K562 (cell line): ENCODE results near the gene STX1B. TPM values are rescaled to one million over a fixed set of nuclear protein-coding genes. Genes with fewer than 3 reads are reported as not detected.

Experiments used
- BDP1 ChIP-seq: IDR thresholded peaks from 3 replicates; pipeline ENCODE4 v1.6.1; 2011; ENCODE audit not compliant: insufficient read length, insufficient read depth
- BRCA1 ChIP-seq, 2 experiments: fragments of 450-650 bp in 1 of 2; sonication (generic) in 1 of 2; formaldehyde crosslinking in 1 of 2; IDR thresholded peaks; 2 replicates each; pipeline versions ENCODE4 v1.5.0 to v1.6.1; 2017 to 2020; ENCODE audit warnings: mild to moderate bottlenecking in 1 of 2, missing genetic modification reagents in 1 of 2
- BRD4 ChIP-seq: fragments of 200-600 bp; sonication (generic); IDR thresholded peaks from 2 replicates; pipeline ENCODE4 v1.6.1; 2017; ENCODE audit warnings: inconsistent platforms
- CBX1 ChIP-seq: sonication (generic); IDR thresholded peaks from 2 replicates; pipeline ENCODE4 v1.6.1; 2016; ENCODE audit warnings: antibody characterized with exemption, low read depth, mild to moderate bottlenecking
- DNMT1 ChIP-seq: fragments of 450-650 bp; IDR thresholded peaks from 2 replicates; pipeline ENCODE4 v1.6.1; 2016; ENCODE audit warnings: antibody characterized with exemption, mild to moderate bottlenecking
- KLF6 ChIP-seq: fragments of 250-450 bp; sonication (Bioruptor Pico); IDR thresholded peaks from 2 replicates; pipeline ENCODE4 v1.4.0; 2020; ENCODE audit warnings: mild to moderate bottlenecking, moderate library complexity, borderline replicate concordance
- MAFG ChIP-seq: fragments of 450-650 bp; conservative IDR thresholded peaks from 2 replicates; pipeline ENCODE4 v1.6.1; 2016; ENCODE audit warnings: missing genetic modification characterization, missing compliant biosample characterization
- MECOM ChIP-seq: fragments of 250-450 bp; sonication (Bioruptor Pico); IDR thresholded peaks from 2 replicates; pipeline ENCODE4 v1.8.0; 2022; ENCODE audit warnings: inconsistent platforms
- TFAM ChIP-seq: fragments of 250-450 bp; sonication (Bioruptor Pico); conservative IDR thresholded peaks from 2 replicates; pipeline ENCODE4 v1.5.0; 2021; ENCODE audit warnings: mild to moderate bottlenecking, moderate library complexity
- ZBTB7A ChIP-seq: IDR thresholded peaks from 2 replicates; pipeline ENCODE4 v1.6.1; 2011; ENCODE audit warnings: low read depth, mild to moderate bottlenecking, low read length, moderate library complexity, borderline replicate concordance; ENCODE audit not compliant: control insufficient read depth
- ZNF197 ChIP-seq: fragments of 200-800 bp; sonication (Bioruptor generic); IDR thresholded peaks from 2 replicates; pipeline ENCODE4 v1.6.1; 2016; ENCODE audit warnings: low read depth, missing genetic modification characterization, missing compliant biosample characterization
- ZNF79 ChIP-seq: fragments of 250-450 bp; sonication (Bioruptor Pico); IDR thresholded peaks from 2 replicates; pipeline ENCODE4 v1.4.0; 2020; ENCODE audit warnings: low read depth, mild to moderate bottlenecking, moderate library complexity
- polyA plus RNA-seq, 8 experiments: library from polyadenylated mRNA; depleted of rRNA in 4 of 8; stranded (reverse) in 5 of 8; unstranded in 3 of 8; fragments of >200 nt; fragmentation: Nextera tagmentation in 2 of 8; fragmentation: Illumina TruSeq in 1 of 8; extraction: Ambion mirVana in 2 of 8; extraction: Trizol in 1 of 8; gene quantifications; 2 replicates each; pipeline versions ENCODE4 v1.2.1 to v1.2.3, GENCODE V29; 2011 to 2014; ENCODE audit warnings: inconsistent platforms in 1 of 8, missing spikeins in 1 of 8
- total RNA-seq, 7 experiments: library from RNA; depleted of rRNA in 6 of 7; stranded (reverse); fragments of >200 nt in 6 of 7; fragmentation: Illumina TruSeq in 2 of 7; extraction: Trizol in 2 of 7; gene quantifications; 2 replicates each; pipeline versions ENCODE4 v1.2.1 to v1.2.3, GENCODE V29; 2011 to 2021; ENCODE audit warnings: low replicate concordance in 1 of 7
- TF ChIP-seq, protein P1 (sequence below), 3 experiments: fragments of 200-800 bp in 1 of 3; fragments of 250-450 bp in 1 of 3; fragments of 450-650 bp in 1 of 3; sonication (Bioruptor Pico) in 1 of 3; sonication (Bioruptor generic) in 1 of 3; formaldehyde crosslinking in 1 of 3; IDR thresholded peaks; 2 replicates each; pipeline versions ENCODE4 v1.6.1 to v1.8.0; 2016 to 2022; ENCODE audit warnings: mild to moderate bottlenecking in 2 of 3, missing genetic modification characterization in 2 of 3, missing compliant biosample characterization in 1 of 3, moderate library complexity in 1 of 3
- TF ChIP-seq, protein P2 (sequence below): sonication (generic); formaldehyde crosslinking; IDR thresholded peaks from 2 replicates; pipeline ENCODE4 v1.8.0; 2022; ENCODE audit warnings: missing genetic modification reagents, mild to moderate bottlenecking, moderate library complexity, borderline replicate concordance
- TF ChIP-seq, protein P3 (sequence below): fragments of 450-650 bp; IDR thresholded peaks from 2 replicates; pipeline ENCODE4 v1.6.1; 2018; ENCODE audit not compliant: partially characterized antibody
- TF ChIP-seq, protein P4 (sequence below), 2 experiments: fragments of 450-650 bp; IDR thresholded peaks; 2 replicates each; pipeline ENCODE4 v1.6.1; 2016

Gene STX1B
- total and polyA plus RNA-seq, 9 of the 15 experiments (the other 6 are each of a cell fraction or from before 2014, with no cell fraction given) = 0.07 to 2.5 (median 0.86) TPM

DNA sequence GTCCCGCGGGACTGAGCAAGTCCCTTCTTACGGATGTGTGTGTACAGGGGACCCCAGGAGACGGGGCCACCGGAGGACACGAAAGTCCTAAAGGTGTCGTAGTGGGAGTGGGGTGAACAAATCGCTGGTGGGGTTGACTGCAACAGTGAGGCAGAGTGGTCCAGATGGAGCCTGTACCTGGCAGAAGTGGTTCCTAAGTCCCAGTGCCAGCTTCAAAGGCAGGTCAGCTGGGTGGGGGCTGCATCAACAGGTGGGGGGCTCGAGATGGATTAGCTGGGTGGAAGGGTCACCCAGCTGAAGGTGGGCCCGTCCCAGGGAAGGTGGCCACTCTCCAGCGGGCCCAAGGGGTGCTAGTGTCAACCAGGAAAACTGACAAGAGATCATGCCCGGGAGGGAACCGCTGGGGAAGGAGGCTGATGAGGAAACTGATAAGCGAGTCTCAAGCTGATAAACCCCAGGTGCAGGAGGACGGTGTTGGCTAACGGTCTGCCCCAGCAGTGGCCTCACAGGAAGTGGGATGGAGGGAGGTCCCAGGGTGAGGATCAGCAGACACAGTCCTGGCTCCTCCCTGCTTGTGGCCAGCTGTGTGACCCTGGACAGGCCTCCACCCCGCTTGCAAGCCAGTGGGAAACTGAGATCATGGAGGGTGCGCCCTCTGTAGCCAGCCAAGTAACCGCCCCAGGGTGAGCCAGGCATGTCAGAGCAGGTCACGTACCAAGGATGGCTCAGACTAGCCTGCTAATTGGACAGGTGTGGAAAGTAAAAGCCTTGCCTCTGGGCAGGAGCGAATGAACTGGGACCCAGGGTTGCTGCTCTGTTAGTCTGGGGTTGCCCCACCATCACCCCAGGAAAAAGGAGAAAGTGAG, 60.6 kb downstream of the STX1B start (continued):
- TF ChIP-seq, protein P1, sequence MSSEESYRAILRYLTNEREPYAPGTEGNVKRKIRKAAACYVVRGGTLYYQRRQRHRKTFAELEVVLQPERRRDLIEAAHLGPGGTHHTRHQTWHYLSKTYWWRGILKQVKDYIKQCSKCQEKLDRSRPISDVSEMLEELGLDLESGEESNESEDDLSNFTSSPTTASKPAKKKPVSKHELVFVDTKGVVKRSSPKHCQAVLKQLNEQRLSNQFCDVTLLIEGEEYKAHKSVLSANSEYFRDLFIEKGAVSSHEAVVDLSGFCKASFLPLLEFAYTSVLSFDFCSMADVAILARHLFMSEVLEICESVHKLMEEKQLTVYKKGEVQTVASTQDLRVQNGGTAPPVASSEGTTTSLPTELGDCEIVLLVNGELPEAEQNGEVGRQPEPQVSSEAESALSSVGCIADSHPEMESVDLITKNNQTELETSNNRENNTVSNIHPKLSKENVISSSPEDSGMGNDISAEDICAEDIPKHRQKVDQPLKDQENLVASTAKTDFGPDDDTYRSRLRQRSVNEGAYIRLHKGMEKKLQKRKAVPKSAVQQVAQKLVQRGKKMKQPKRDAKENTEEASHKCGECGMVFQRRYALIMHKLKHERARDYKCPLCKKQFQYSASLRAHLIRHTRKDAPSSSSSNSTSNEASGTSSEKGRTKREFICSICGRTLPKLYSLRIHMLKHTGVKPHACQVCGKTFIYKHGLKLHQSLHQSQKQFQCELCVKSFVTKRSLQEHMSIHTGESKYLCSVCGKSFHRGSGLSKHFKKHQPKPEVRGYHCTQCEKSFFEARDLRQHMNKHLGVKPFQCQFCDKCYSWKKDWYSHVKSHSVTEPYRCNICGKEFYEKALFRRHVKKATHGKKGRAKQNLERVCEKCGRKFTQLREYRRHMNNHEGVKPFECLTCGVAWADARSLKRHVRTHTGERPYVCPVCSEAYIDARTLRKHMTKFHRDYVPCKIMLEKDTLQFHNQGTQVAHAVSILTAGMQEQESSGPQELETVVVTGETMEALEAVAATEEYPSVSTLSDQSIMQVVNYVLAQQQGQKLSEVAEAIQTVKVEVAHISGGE (CRISPR knock-in tag; IDR thresholded peaks at IDR 0.05) = no peak; a peak in 1 of 6 replicates
- peak; percentile 26; the same call in 1 of the 2 replicates for TF ChIP-seq ZBTB7A
- no peak for TF ChIP-seq DNMT1
- peak; percentile 15; the same call in 1 of the 2 replicates for TF ChIP-seq KLF6
- TF ChIP-seq CBX1 = peak; percentile 89; the same call in 1 of the 2 replicates
- TF ChIP-seq, protein P2, sequence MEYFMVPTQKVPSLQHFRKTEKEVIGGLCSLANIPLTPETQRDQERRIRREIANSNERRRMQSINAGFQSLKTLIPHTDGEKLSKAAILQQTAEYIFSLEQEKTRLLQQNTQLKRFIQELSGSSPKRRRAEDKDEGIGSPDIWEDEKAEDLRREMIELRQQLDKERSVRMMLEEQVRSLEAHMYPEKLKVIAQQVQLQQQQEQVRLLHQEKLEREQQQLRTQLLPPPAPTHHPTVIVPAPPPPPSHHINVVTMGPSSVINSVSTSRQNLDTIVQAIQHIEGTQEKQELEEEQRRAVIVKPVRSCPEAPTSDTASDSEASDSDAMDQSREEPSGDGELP (CRISPR knock-in tag) = peak; percentile 99
- no peak for TF ChIP-seq ZNF79 (CRISPR knock-in tag)
- TF ChIP-seq TFAM = no peak
- TF ChIP-seq MECOM (CRISPR knock-in tag) = no peak
- no peak for TF ChIP-seq BDP1
- no peak for TF ChIP-seq MAFG (tag)
- TF ChIP-seq, protein P3, sequence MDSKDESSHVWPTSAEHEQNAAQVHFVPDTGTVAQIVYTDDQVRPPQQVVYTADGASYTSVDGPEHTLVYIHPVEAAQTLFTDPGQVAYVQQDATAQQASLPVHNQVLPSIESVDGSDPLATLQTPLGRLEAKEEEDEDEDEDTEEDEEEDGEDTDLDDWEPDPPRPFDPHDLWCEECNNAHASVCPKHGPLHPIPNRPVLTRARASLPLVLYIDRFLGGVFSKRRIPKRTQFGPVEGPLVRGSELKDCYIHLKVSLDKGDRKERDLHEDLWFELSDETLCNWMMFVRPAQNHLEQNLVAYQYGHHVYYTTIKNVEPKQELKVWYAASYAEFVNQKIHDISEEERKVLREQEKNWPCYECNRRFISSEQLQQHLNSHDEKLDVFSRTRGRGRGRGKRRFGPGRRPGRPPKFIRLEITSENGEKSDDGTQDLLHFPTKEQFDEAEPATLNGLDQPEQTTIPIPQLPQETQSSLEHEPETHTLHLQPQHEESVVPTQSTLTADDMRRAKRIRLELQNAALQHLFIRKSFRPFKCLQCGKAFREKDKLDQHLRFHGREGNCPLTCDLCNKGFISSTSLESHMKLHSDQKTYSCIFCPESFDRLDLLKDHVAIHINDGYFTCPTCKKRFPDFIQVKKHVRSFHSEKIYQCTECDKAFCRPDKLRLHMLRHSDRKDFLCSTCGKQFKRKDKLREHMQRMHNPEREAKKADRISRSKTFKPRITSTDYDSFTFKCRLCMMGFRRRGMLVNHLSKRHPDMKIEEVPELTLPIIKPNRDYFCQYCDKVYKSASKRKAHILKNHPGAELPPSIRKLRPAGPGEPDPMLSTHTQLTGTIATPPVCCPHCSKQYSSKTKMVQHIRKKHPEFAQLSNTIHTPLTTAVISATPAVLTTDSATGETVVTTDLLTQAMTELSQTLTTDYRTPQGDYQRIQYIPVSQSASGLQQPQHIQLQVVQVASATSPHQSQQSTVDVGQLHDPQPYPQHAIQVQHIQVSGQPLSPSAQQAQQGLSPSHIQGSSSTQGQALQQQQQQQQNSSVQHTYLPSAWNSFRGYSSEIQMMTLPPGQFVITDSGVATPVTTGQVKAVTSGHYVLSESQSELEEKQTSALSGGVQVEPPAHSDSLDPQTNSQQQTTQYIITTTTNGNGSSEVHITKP = no peak
- peak; percentile 78; the same call in 1 of the 2 replicates for TF ChIP-seq ZNF197 (CRISPR knock-in tag)
- TF ChIP-seq BRCA1 (IDR thresholded peaks at IDR 0.05) = no peak
- TF ChIP-seq BRCA1 (CRISPR knock-in tag; IDR thresholded peaks at IDR 0.05) = no peak
- TF ChIP-seq, protein P4, sequence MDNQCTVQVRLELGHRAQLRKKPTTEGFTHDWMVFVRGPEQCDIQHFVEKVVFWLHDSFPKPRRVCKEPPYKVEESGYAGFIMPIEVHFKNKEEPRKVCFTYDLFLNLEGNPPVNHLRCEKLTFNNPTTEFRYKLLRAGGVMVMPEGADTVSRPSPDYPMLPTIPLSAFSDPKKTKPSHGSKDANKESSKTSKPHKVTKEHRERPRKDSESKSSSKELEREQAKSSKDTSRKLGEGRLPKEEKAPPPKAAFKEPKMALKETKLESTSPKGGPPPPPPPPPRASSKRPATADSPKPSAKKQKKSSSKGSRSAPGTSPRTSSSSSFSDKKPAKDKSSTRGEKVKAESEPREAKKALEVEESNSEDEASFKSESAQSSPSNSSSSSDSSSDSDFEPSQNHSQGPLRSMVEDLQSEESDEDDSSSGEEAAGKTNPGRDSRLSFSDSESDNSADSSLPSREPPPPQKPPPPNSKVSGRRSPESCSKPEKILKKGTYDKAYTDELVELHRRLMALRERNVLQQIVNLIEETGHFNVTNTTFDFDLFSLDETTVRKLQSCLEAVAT (IDR thresholded peaks at IDR 0.05) = peak; percentile 38 to 74; a peak in 3 of 4 replicates
- no peak for TF ChIP-seq BRD4
